CD4-positive, alpha-beta T cell treated with Interleukin-6 at 100 ng/mL for 8 hours (primary cell): Measurements from ENCODE around the gene SGCA.

Experiments used
- DNase-seq: peaks from one replicate; pipeline ENCODE4 v3.0.0-alpha.2; 2020; ENCODE audit warnings: mixed read lengths, low spot score

The SGCA gene

DNA sequence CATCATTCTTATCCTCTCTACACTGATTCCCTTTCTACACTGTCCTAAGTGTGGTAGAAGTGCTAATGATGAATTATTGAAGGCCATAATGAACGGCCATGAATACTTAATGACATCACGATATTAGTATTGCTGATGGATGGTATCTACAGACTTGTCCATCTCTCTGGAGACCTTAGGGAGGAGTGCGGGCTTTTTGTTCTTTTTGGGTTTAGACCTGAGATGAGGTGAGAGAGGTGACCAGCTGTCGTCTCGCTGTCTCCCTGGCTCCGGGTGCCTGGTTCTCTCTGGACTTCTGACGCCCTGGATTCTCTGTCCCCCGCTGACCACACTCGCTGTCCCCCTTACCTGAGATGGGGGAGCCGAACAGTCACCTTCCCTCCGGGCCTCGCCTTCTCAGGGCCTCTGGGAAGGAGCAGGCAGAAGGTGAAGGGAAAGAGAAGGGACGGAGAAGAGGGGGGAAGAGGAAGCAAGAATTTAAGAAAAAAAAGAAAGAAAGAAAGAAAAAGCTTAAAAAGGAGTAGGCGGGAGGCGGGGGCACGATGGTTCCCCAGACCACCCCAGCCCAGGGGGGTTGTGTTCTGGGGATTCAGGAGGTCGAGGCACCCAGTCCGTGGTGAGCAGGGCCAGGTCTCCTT, 17.1 kb downstream of the SGCA start:
- DNase-seq, result no peak

DNA sequence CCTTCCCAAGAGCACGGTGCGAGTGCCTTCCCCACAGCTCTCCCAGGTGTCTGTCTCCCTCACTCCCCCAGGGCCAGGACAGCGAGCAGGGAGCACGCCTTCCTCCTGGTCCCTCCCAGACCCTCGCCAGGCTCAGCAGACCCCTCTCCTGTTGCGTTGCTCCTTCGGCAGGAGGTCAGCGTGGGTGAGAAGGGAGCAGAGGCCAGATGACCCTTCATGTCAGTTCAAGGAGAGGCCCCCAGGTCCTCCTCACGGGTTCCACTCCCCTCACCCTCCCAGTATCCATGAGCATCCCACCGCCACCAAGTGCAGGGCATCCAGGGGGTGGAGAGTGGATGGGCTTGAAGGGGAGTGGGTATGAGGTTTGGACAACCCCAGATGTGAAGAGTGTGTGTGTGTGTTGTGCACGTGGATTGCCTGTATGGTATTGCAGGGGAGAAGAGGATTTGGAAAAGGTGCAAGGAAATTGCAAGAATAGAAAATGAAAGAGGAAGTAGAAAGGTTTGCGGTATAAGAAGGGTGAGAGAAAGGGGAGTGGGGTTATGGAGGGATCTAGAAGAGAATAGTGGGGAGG, 17.7 kb downstream of the SGCA start:
- no peak for DNase-seq

DNA sequence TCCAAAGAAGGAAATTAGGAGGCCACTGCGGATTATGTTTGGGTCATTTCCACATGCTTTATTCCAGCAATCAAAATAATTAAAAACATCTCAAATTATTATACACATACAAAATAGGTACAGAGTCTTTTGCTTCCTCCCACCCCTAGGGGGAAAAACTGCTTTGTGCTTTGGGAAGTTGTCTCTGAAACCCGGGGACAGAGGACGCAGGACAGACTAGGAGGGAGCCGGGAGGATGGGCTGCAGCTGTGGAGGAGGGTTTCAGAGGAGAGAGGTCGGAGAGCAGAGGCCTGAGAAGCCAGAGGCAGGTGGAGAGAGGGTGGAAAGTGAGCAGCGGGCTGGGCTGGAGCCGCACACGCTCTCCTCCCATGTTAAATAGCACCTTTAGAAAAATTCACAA, 18.3 kb downstream of the SGCA start:
- no peak for DNase-seq

DNA sequence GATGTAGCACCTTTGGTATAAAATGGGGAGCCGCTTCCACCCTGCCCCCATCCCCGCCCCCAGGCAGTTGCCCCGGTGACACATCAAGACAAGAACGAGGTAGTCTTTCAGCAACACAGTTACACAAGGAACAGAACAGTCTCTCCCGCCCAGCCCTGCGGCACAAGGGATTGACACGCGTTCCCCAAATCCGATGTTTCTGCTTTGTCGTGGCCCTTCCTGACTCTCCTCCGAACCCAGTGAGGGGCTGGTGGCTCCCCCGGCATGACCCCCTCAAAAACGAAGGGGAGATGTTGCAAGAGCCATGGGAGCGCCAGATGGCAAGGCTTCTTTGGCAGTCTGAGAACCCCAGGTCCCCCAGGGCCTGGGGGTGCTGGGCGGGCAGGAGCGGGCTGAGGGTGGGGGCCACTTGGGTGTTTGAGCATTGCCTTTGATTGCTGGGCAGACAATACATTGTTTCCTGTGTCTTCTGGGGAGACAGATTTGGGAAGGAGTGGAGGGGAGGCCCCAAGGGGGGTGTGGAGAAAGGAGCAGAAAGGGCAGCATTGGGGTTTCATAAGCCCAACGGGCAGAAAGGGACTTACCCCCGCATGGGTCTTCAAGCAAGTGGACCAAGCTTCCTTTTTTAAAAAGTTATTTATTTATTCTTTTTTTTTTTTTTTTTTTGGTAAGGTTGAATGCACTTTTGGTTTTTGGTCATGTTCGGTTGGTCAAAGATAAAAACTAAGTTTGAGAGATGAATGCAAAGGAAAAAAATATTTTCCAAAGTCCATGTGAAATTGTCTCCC, 19.0 kb downstream of the SGCA start:
- DNase-seq, result no peak

DNA sequence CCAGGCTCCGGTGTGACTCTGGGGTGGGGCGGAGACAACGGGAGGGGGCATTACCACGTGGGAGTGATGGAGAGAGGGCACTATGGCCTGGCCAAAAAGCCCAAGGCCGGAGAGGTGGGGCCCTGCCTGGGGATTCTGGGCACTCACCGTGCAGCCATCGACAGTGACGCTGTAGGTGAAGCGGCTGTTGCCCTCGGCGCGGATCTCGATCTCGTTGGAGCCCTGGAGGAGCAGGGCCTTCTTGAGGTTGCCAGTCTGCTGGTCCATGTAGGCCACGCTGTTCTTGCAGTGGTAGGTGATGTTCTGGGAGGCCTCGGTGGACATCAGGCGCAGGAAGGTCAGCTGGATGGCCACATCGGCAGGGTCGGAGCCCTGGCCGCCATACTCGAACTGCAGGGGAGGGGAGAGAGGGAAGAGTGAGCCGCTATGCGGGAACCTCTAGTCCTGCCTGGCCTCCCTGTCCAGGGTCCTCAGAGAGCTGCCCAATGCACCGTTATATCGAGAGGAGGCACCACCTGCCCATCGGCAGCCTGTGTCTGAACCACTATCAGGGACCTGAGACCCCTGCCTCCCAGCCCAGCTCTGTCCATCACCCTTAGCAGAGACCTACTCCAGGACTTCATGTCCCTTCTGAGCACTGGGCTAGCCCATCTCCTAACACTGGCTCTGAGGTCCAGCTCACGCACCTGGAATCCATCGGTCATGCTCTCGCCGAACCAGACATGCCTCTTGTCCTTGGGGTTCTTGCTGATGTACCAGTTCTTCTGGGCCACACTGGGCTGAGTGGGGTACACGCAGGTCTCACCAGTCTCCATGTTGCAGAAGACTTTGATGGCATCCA, 20.0 kb downstream of the SGCA start:
- no peak for DNase-seq

DNA sequence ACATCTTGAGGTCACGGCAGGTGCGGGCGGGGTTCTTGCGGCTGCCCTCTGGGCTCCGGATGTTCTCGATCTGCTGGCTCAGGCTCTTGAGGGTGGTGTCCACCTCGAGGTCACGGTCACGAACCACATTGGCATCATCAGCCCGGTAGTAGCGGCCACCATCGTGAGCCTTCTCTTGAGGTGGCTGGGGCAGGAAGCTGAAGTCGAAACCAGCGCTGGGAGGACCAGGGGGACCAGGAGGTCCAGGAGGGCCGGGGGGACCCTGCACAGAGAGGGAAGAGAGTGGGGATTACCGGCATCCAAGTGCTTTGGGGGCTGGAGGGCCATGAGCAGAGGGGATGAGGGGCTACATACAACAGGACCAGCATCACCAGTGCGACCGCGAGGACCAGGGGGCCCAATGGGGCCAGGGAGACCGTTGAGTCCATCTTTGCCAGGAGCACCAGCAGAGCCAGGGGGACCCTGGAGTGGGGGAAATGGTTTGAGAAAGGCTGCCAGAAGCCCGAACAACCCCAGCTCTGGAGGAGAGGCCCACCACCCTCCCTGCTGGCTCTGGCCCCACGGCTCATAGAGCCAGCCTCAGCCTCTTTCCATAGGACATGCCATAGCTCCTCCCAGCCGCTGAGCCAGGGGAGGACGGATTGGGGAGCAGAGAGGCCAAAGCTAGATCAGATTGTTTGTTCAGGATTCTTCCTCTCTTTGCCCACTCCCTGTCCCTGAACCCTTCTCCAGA, 21.0 kb downstream of the SGCA start:
- no peak for DNase-seq

DNA sequence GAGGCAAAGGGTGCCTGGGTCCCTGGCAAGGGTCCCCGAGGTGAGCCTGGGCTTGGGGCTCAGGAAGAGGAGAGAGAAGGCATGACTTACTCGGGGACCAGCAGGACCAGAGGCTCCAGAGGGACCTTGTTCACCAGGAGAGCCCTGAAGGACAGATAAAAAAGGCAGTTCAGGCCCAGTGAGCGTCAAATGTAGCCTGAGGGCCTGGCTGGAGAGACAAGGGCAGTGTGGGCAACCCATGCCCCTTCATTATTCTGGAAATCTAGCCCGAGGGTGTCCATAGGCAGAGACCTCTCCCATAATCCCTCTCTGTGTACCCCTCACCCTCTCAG, 21.6 kb downstream of the SGCA start:
- no peak for DNase-seq

DNA sequence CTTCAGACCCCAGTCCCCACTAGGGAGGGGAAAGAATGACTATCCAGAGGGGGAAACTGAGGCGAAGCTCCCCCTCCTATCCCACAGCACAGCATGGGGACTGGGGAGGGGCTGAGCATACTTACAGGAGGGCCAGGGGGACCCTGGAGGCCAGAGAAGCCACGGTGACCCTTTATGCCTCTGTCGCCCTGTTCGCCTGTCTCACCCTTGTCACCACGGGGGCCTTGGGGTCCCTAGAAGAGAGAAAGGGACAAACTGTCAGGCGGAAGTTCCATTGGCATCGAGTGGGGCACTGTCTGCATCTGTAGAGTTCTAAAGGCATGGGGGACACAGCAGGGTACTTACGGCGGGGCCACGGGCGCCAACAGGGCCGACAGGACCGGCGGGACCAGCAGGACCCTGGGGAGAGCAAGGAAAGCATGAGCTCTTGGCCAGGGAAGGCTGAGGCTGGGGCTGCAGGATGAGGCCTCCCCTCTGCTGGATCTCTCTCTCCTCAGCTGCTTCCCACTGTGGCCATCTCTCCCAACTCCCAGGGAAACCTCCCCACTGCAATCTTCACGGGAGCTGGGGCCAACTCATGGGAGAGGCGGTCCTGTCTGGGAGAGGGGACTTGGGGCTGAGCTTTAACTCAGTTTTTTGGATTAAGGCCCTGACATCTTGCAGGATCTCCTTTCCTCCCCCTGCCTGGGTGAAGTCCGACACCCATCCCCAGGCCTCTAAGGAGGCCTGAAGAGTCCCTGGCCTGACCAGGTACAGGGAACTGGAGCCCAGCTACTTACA, 22.1 kb downstream of the SGCA start:
- no peak for DNase-seq

DNA sequence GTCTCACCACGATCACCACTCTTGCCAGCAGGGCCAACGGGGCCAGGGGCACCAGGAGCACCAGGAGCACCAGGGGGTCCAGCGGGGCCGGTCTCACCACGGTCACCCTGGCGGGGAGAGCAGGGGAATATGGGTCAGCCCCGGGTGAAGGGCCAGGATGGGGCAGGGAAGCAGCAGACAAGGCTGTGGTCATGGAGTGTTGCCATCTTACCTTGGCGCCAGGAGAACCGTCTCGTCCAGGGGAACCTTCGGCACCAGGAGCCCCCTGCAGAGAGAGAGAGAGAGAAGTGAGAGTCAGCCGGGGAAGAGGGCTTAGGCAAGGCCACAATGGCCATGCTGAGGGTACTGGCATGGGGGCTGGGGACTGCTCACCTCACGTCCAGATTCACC, 22.7 kb downstream of the SGCA start:
- no peak for DNase-seq

DNA sequence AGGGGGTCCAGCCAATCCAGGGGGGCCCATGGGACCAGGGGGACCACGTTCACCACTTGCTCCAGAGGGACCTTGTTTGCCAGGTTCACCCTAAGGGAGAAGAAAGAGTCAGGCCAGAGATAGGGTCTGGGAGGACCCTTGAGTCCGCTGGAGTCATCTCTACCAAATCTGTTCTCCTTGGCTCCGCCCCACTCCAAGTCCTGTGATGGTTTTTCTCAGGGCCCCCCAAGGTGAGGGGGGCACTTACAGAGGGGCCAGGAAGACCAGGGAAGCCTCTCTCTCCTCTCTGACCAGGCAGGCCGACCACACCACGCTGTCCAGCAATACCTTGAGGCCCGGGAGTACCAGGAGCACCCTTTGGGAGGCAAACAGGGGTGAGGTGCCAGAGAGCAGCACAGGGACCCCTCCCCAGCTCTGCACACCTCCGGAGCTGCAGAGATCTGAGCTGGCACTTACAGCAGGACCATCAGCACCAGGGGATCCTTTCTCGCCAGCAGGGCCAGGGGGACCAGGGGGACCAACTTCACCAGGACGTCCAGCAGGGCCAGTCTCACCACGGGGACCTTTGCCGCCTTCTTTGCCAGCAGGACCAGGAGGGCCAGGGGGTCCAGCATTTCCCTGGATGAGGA, 23.2 kb downstream of the SGCA start:
- no peak for DNase-seq

DNA sequence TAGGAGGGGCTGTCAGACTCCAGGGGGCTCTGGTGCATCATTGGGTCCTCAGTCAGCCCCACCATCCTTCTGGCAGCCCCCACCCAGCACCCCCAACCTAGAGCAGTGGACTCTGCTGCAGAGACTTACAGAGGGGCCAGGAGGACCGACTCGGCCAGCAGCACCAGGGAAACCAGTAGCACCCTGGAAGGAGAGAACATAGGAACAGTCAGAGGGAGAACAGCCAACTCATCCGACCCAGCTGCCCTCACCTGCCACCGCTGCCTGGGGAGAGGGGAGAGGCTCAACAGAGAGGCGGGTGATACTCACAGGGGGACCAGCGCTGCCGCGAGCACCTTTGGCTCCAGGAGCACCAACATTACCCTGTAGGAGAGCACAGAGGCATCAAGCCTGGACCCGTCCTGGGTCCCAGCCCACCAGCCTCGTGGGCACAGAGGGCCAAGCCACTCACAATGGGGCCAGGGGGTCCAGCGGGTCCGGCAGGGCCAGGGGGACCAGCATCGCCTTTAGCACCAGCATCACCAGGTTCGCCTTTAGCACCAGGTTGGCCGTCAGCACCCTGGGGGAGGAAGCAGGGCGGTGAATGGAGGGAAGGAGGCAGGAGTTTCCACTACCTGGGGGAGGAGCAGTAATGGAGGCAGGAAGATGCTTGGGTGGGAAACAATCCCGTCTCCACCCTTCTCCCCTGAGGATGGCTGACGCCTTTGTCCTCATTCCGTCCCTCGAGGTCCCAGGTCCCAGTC, 23.9 kb downstream of the SGCA start:
- no peak for DNase-seq

DNA sequence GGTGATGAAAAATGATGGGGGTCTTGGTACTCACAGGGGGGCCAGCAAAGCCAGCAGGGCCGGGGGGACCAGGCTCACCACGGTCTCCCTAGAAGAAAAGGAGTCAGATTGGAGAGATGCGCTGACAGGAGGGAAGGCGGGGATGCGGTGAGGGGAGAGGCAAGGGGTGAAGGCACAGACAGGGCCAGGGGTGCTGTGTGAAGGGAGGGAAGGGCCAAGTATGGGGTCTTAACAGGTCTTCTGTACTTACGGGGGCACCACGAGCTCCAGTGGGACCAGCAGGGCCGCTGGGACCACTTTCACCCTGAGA, 24.4 kb downstream of the SGCA start:
- DNase-seq, result no peak

DNA sequence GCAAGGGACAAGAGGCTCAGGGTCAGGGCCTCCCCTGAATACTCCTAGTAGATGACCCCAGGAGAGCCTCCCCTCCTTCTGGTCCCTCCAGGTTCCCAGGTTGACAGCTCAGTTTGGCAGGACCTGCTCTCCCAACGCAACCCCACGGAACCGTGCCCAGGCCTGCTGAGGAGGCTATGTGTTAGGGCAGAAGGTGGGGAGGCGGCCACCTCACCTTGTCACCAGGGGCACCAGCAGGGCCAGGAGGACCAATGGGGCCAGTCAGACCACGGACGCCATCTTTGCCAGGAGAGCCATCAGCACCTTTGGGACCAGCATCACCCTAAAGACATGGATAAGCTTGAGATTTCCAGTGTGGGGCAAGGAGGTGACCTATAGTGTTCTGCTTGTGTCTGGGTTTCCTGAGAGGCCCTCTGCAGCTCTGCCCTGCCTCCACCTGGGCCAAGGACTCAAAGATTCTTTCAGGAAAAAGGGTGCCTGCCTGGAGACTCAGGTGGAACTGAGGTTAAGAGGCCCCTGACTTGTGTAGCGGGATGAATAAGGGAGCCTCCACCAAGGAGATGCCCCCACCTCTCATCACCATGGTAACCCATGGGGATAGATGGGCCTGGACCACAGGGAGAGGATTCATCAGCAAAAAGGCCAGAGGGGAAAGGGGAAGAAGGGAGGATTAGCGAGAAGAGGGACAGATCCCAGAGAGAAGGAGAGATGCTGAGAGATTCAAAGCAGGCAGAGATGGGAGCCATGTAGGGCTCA, 25.0 kb downstream of the SGCA start:
- DNase-seq, result no peak

DNA sequence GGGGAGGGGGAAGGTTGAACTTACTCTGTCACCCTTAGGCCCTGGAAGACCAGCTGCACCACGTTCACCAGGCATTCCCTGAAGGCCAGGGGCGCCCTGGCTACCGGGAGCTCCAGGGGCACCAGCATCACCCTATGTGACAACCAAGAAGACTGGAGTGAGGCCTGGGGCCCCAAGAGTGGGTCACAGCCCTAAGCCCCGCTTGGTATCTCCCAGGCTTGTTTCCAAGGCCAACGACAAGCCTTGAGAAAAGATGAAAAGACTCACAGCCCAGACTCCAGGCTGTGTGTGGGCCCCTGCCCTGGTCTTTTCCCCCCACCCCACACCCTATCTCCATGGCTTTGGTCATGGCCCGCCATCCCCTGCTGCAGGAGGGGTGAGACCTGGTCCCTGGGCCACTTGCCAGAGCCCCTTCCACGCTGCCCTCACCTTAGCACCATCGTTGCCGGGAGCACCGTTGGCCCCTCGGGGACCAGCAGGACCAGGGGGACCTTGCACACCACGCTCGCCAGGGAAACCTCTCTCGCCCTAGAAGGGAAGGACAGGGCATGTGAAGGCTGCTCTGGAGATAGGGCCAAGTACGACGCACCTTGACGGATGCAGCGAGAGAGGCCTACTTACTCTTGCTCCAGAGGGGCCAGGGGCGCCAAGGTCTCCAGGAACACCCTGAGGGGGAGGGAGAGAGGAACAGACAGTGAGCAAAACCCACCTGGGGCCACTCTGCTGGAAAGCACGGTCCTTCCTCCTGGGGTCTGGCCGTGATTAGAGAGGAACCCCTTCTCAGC, 25.7 kb downstream of the SGCA start:
- no peak for DNase-seq

DNA sequence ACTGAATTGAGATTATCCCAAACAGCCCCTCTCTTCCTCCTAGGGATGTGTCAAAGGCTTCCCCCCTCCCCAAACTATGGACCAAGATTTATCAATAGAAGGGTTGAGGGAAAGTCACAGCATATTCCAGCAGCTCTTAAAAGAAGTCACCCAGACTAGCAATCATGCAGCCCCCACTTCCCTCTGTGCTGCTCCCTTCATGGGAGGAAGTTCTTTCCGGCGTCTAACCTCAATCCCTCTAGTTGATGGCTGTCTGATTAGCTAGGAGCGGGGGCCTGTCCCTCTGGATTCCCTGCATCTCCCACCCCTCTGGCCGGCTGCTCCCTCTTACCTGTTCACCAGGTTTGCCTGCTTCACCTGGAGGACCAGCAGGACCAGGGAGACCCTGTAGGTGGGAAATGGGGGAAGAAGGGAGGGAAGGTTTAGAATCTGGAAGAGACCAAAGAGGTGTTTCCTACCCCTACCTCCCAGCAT, 26.4 kb downstream of the SGCA start:
- DNase-seq, result no peak

DNA sequence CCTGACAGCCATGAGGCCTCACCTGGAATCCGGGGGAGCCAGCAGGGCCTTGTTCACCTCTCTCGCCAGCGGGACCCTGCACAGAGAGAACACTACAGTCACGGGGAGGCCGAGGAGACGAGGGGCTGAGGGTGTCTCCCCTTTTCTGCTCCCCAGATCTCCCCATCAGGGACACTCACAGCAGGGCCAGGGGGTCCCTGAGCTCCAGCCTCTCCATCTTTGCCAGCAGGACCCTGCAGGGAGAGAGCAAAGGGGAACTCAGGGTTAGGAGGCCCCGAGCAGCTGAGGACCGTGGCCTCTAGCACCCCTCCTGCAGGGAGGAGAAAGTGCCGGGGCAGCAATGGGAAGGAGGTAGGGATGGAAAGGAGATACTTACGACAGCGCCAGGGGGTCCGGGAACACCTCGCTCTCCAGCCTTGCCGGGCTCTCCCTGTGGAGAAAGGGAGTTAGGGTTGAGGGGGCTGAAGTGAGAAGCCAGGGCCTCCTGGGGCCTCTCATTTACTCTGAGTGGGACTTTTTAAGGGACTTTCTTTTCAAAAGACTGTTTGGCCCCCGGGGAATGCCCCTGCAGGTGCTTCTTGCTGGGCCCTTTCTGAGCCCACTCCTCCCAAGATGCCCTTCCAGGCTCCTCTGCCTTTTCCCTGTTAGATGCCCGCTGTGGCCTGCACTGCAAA, 26.9 kb downstream of the SGCA start:
- DNase-seq, result no peak

DNA sequence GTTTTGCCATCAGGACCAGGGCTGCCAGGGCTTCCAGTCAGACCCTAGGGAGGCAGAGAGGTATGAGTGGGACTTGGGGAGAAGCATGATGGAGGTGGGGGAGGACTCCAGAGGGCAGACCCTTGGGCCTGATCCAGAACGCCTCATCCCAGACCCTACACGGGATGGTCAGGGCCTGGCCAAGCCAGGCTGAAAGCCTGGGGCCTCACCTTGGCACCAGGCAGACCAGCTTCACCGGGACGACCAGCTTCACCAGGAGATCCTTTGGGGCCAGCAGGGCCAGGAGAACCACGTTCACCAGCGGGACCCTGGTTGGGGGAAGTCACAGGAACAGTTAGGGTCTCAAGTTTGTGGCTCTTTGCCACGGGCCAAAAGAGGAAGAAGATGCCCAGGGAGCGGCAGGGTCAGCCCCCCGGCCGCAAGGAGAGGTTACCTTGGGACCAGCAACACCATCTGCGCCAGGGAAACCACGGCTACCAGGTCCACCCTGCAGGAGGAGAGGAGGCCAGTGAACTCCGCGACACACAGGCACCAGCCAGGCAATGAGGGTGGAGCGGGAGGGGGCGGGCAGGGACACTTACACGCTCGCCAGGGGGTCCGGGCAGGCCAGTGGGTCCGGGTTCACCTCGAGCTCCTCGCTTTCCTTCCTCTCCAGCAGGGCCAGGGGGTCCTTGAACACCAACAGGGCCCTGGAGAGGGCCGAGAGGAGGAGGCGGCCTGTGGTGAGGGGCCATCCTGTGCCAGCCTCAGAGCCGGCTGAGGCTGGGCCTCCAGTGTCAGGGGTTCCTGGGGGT, 28.5 kb downstream of the SGCA start:
- DNase-seq, result no peak
